A673 (cell line): ENCODE data around the gene GPR68.

Experiments
- EZH2 ChIP-seq: fragments of 200-600 bp; sonication (generic); IDR thresholded peaks from 2 replicates; pipeline ENCODE4 v1.6.1; 2017; ENCODE audit warnings: borderline replicate concordance, low read depth, mild to moderate bottlenecking, mixed read lengths, antibody characterized with exemption, low read length; ENCODE audit not compliant: poor library complexity, severe bottlenecking
- TF ChIP-seq, protein P1 (sequence below): fragments of 300-800, 200-600 bp; sonication (generic); conservative IDR thresholded peaks from 2 replicates; pipeline ENCODE4 v1.5.1; 2017; ENCODE audit warnings: low read depth, mild to moderate bottlenecking, antibody characterized with exemption, low read length, moderate library complexity, mixed read lengths

DNA sequence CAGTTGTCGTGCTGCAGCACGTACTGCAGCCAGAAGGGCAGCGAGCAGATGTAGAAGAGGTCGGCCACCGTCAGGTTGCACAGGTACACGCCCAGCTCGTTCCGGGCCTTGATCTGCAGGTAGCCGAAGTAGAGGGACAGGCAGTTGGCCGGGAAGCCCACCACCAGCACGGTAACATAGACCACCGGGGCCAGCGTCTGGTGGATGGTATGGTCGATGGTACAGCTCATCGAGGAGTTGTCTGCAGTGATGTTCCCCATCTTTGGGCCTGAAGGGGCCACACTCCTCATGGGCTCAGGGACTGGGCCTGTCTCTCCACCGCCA lies 9.8 kb downstream of the GPR68 start:
- TF ChIP-seq, protein P1, sequence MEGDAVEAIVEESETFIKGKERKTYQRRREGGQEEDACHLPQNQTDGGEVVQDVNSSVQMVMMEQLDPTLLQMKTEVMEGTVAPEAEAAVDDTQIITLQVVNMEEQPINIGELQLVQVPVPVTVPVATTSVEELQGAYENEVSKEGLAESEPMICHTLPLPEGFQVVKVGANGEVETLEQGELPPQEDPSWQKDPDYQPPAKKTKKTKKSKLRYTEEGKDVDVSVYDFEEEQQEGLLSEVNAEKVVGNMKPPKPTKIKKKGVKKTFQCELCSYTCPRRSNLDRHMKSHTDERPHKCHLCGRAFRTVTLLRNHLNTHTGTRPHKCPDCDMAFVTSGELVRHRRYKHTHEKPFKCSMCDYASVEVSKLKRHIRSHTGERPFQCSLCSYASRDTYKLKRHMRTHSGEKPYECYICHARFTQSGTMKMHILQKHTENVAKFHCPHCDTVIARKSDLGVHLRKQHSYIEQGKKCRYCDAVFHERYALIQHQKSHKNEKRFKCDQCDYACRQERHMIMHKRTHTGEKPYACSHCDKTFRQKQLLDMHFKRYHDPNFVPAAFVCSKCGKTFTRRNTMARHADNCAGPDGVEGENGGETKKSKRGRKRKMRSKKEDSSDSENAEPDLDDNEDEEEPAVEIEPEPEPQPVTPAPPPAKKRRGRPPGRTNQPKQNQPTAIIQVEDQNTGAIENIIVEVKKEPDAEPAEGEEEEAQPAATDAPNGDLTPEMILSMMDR: no peak
- TF ChIP-seq EZH2: no peak
